SU-DHL-6 (cell line): Measurements from ENCODE around the gene FGD5.

Experiments used
- CTCF ChIP-seq: fragments of 200-600 bp; sonication (generic); IDR thresholded peaks from one replicate; pipeline ENCODE4 v1.5.1; 2017; ENCODE audit warnings: antibody characterized with exemption, mild to moderate bottlenecking, low read length, moderate library complexity; ENCODE audit not compliant: insufficient read depth, poor library complexity, severe bottlenecking
- EZH2phosphoT487 ChIP-seq: fragments of 200-600 bp; sonication (generic), shearing (Covaris generic); conservative IDR thresholded peaks from 2 replicates; pipeline ENCODE4 v1.6.1; 2018; ENCODE audit warnings: mild to moderate bottlenecking, antibody characterized with exemption, low read length, moderate library complexity, mixed read lengths

- no peak for TF ChIP-seq CTCF
- TF ChIP-seq EZH2phosphoT487: no peak
Observed at GRCh38 chr3:14822134-14822533, 3.4 kb downstream of the FGD5 start.
